Measurements from ENCODE around the gene FEM1A. TPM values are rescaled to one million over a fixed set of nuclear protein-coding genes. Genes with fewer than 3 reads are reported as not detected.

The FEM1A gene
- total and polyA plus RNA-seq, 9 of the 15 experiments (the other 6 are each of a cell fraction or from before 2014, with no cell fraction given): 0.08 to 19.0 (median 6.8) TPM

DNA sequence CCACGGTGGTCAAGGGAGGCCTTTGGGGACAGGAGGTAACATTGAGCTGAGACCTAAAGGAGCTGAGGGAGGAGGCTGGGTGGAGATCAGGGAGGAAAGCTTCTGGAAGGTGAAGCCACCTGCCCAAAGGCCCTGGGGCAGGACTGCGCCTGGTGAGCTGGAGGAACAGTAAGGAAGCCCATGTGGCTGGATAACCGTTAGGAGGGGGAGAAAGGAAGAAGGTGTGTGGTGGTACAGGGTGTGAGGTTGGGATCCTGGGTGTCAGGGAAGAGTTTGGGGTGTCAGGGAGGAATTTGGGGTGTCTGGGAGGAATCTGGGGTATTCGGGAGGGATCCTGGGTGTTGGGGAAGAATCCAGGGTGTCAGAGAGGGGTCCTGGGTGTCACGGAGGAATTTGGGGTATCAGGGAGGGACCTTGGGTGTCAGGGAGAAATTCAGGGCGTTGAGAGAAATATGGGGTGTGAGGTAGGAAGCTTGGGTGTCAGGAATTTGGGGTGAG is 39.3 kb downstream of the FEM1A start (continued):
- TF ChIP-seq, protein P1, sequence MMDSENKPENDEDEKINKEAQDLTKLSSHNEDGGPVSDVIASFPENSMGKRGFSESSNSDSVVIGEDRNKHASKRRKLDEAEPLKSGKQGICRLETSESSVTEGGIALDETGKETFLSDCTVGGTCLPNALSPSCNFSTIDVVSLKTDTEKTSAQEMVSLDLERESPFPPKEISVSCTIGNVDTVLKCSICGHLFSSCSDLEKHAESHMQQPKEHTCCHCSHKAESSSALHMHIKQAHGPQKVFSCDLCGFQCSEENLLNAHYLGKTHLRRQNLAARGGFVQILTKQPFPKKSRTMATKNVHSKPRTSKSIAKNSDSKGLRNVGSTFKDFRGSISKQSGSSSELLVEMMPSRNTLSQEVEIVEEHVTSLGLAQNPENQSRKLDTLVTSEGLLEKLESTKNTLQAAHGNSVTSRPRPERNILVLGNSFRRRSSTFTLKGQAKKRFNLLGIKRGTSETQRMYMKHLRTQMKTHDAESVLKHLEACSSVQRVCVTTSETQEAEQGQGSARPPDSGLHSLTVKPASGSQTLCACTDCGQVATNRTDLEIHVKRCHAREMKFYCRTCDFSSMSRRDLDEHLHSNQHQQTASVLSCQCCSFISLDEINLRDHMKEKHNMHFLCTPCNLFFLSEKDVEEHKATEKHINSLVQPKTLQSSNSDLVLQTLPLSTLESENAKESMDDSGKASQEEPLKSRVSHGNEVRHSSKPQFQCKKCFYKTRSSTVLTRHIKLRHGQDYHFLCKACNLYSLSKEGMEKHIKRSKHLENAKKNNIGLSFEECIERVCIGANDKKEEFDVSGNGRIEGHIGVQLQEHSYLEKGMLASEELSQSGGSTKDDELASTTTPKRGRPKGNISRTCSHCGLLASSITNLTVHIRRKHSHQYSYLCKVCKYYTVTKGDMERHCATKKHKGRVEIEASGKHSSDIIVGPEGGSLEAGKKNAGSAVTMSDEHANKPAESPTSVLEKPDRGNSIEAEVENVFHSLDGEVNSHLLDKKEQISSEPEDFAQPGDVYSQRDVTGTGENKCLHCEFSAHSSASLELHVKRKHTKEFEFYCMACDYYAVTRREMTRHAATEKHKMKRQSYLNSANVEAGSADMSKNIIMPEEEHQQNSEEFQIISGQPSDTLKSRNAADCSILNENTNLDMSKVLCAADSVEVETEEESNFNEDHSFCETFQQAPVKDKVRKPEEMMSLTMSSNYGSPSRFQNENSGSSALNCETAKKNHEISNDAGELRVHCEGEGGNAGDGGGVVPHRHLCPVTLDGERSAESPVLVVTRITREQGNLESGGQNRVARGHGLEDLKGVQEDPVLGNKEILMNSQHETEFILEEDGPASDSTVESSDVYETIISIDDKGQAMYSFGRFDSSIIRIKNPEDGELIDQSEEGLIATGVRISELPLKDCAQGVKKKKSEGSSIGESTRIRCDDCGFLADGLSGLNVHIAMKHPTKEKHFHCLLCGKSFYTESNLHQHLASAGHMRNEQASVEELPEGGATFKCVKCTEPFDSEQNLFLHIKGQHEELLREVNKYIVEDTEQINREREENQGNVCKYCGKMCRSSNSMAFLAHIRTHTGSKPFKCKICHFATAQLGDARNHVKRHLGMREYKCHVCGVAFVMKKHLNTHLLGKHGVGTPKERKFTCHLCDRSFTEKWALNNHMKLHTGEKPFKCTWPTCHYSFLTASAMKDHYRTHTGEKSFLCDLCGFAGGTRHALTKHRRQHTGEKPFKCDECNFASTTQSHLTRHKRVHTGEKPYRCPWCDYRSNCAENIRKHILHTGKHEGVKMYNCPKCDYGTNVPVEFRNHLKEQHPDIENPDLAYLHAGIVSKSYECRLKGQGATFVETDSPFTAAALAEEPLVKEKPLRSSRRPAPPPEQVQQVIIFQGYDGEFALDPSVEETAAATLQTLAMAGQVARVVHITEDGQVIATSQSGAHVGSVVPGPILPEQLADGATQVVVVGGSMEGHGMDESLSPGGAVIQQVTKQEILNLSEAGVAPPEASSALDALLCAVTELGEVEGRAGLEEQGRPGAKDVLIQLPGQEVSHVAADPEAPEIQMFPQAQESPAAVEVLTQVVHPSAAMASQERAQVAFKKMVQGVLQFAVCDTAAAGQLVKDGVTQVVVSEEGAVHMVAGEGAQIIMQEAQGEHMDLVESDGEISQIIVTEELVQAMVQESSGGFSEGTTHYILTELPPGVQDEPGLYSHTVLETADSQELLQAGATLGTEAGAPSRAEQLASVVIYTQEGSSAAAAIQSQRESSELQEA (IDR thresholded peaks at IDR 0.05; ENCODE audit: low read depth): peak; percentile 51; the same call in 1 of the 2 replicates
- no peak for TF ChIP-seq ZNF124 (CRISPR knock-in tag; IDR thresholded peaks at IDR 0.05)
- TF ChIP-seq TEAD4 (IDR thresholded peaks at IDR 0.05; ENCODE audit: low read length): no peak
- TF ChIP-seq TEAD4 (CRISPR knock-in tag; IDR thresholded peaks at IDR 0.05; ENCODE audit: borderline replicate concordance): no peak
- TF ChIP-seq ESRRB (CRISPR knock-in tag; IDR thresholded peaks at IDR 0.05; ENCODE audit: borderline replicate concordance): no peak
- no peak for TF ChIP-seq ZNF23 (CRISPR knock-in tag; IDR thresholded peaks at IDR 0.05)
- TF ChIP-seq ZNF263 (CRISPR knock-in tag; IDR thresholded peaks at IDR 0.05; ENCODE audit: borderline replicate concordance): peak; percentile 62; the same call in 1 of the 2 replicates
- TF ChIP-seq ZNF174 (CRISPR knock-in tag; IDR thresholded peaks at IDR 0.05): no peak
- no peak for TF ChIP-seq RAD51 (IDR thresholded peaks at IDR 0.05; ENCODE audit: borderline replicate concordance, low read depth)
- TF ChIP-seq PHB2 (IDR thresholded peaks at IDR 0.05; ENCODE audit: low read depth): peak; percentile 43; the same call in 1 of the 2 replicates
- no peak for TF ChIP-seq CBX8 (IDR thresholded peaks at IDR 0.05; ENCODE audit: borderline replicate concordance, extremely low read depth, low read depth, low read length, poor library complexity, severe bottlenecking)
- 0 out of 2 replicates have a peak, but pooled peaks have one; percentile 48 for TF ChIP-seq NBN (IDR thresholded peaks at IDR 0.05; ENCODE audit: low read depth)
- peak; percentile 43; the same call in 1 of the 2 replicates for TF ChIP-seq HLTF (IDR thresholded peaks at IDR 0.05)
- TF ChIP-seq, protein P2, sequence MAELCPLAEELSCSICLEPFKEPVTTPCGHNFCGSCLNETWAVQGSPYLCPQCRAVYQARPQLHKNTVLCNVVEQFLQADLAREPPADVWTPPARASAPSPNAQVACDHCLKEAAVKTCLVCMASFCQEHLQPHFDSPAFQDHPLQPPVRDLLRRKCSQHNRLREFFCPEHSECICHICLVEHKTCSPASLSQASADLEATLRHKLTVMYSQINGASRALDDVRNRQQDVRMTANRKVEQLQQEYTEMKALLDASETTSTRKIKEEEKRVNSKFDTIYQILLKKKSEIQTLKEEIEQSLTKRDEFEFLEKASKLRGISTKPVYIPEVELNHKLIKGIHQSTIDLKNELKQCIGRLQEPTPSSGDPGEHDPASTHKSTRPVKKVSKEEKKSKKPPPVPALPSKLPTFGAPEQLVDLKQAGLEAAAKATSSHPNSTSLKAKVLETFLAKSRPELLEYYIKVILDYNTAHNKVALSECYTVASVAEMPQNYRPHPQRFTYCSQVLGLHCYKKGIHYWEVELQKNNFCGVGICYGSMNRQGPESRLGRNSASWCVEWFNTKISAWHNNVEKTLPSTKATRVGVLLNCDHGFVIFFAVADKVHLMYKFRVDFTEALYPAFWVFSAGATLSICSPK (IDR thresholded peaks at IDR 0.05; ENCODE audit: borderline replicate concordance): 0 out of 2 replicates have a peak, but pooled peaks have one; percentile 59
- TF ChIP-seq, protein P3, sequence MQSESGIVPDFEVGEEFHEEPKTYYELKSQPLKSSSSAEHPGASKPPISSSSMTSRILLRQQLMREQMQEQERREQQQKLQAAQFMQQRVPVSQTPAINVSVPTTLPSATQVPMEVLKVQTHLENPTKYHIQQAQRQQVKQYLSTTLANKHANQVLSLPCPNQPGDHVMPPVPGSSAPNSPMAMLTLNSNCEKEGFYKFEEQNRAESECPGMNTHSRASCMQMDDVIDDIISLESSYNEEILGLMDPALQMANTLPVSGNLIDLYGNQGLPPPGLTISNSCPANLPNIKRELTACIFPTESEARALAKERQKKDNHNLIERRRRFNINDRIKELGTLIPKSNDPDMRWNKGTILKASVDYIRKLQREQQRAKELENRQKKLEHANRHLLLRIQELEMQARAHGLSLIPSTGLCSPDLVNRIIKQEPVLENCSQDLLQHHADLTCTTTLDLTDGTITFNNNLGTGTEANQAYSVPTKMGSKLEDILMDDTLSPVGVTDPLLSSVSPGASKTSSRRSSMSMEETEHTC (IDR thresholded peaks at IDR 0.05): no peak
- TF ChIP-seq TRIM28 (IDR thresholded peaks at IDR 0.05): peak; percentile 24; the same call in 1 of the 2 replicates
- TF ChIP-seq HIVEP1 (CRISPR knock-in tag; IDR thresholded peaks at IDR 0.05): no peak
